Spleen (tissue), 11 donors: ENCODE data around the gene THUMPD1. TPM values are rescaled to one million over a fixed set of nuclear protein-coding genes. Genes with fewer than 3 reads are reported as not detected.

Experiments
- DNase-seq: peaks from one replicate; pipeline ENCODE4 v3.0.0-alpha.2; 2020
- H3K27ac ChIP-seq, 8 donors: fragments of 200-600 bp; sonication (generic) in 7 of 8; 1 replicate in 4 of 8; 2 replicates in 4 of 8; pipeline versions ENCODE4 v1.5.0 to v1.8.0; 2016 to 2021; ENCODE audit warnings: inconsistent platforms in 4 of 8, mild to moderate bottlenecking in 4 of 8, moderate library complexity in 1 of 8
- H3K27me3 ChIP-seq, 7 donors: fragments of 200-600 bp; sonication (generic) in 6 of 7; replicated peaks in 1 of 7; 1 replicate in 4 of 7; 2 replicates in 3 of 7; pipeline versions ENCODE4 v1.5.0 to v1.8.0; 2016 to 2021; ENCODE audit warnings: inconsistent platforms in 3 of 7, mild to moderate bottlenecking in 1 of 7
- H3K36me3 ChIP-seq, 6 donors: fragments of 200-600 bp; sonication (generic) in 5 of 6; 1 replicate in 4 of 6; 2 replicates in 2 of 6; pipeline versions ENCODE4 v1.5.0 to v1.8.0; 2016 to 2021; ENCODE audit warnings: inconsistent platforms in 2 of 6
- H3K4me1 ChIP-seq, 6 donors: fragments of 200-600 bp; sonication (generic) in 5 of 6; 1 replicate in 3 of 6; 2 replicates in 3 of 6; pipeline versions ENCODE4 v1.5.0 to v1.8.0; 2016 to 2021; ENCODE audit warnings: inconsistent platforms in 3 of 6
- H3K4me3 ChIP-seq, 8 donors: fragments of 200-600 bp; sonication (generic) in 7 of 8; 1 replicate in 4 of 8; 2 replicates in 4 of 8; pipeline versions ENCODE4 v1.5.0 to v1.8.0; 2016 to 2021; ENCODE audit warnings: inconsistent platforms in 4 of 8, mild to moderate bottlenecking in 4 of 8, moderate library complexity in 2 of 8
- H3K9me3 ChIP-seq, 8 donors: fragments of 200-600 bp; sonication (generic) in 7 of 8; 1 replicate in 4 of 8; 2 replicates in 4 of 8; pipeline versions ENCODE4 v1.5.0 to v1.8.0; 2016 to 2021; ENCODE audit warnings: inconsistent platforms in 4 of 8
- CTCF ChIP-seq, 11 experiments: fragments of 200-600 bp in 7 of 11; fragments of 450-650 bp in 4 of 11; sonication (generic) in 4 of 11; IDR thresholded peaks in 8 of 11; conservative IDR thresholded peaks in 3 of 11; 1 replicate in 7 of 11; 2 replicates in 4 of 11; pipeline versions ENCODE4 v1.4.0 to v1.8.0; 2016 to 2021; ENCODE audit warnings: antibody characterized with exemption in 11 of 11, inconsistent platforms in 4 of 11, mild to moderate bottlenecking in 1 of 11
- POLR2A ChIP-seq, 3 donors: fragments of 450-650 bp; IDR thresholded peaks; one replicate each; pipeline ENCODE4 v1.5.1; 2017; ENCODE audit warnings: antibody characterized with exemption in 3 of 3, mild to moderate bottlenecking in 1 of 3
- POLR2AphosphoS5 ChIP-seq, 3 donors: sonication (generic); formaldehyde crosslinking; IDR thresholded peaks; one replicate each; pipeline ENCODE4 v1.5.1; 2017; ENCODE audit warnings: antibody characterized with exemption in 3 of 3
- WGBS, 5 donors: extraction: QIAGEN DNeasy Blood & Tissue Kit in 3 of 5; methylation state at CpG; one replicate each; pipeline versions ENCODE4 v1.1.5 to v1.1.7; 2013 to 2018; 5-methylcytosine and 5-hydroxymethylcytosine counted together
- intact Hi-C: fragments of 100-400 bp; cut with DNase I; formaldehyde crosslinking; loops from one replicate; pipeline ENCODE4 v1.15.0; 2023; ENCODE audit warnings: low total_unique reads
- polyA plus RNA-seq, 3 donors: library from polyadenylated mRNA; stranded (reverse); fragments of 200-250 nt; gene quantifications; one replicate each; pipeline ENCODE4 v1.2.1, GENCODE V29; 2013
- total RNA-seq, 7 donors: library from RNA; depleted of rRNA in 3 of 7; stranded (reverse); fragments of >200 nt in 3 of 7; fragmentation: NEBNext Ultra II Directional in 4 of 7; extraction: Animal tissue kit (Norgen Biotek cat#: 25700) in 4 of 7; gene quantifications; one replicate each; pipeline versions ENCODE4 v1.1.0 to v1.2.1, GENCODE V29; 2016 to 2021
- donor health status: healthy with polysubstance abuse.
- donor health status: DM: no; HTN: no; CAD: no; lungs with moderate emphysema.
- donor health status: DM: no; HTN: no; CAD: no.
- donor health status: Bipolar disorder and iron deficiency.
- donor health status: healthy.
- donor health status: DM: no; HTN: no; CAD: no.
- donor health status: DM: yes; HTN: yes; CAD: no.

The THUMPD1 gene
- total and polyA plus RNA-seq, 10 donors = 17.1 to 63.1 (median 37.0) TPM

DNA sequence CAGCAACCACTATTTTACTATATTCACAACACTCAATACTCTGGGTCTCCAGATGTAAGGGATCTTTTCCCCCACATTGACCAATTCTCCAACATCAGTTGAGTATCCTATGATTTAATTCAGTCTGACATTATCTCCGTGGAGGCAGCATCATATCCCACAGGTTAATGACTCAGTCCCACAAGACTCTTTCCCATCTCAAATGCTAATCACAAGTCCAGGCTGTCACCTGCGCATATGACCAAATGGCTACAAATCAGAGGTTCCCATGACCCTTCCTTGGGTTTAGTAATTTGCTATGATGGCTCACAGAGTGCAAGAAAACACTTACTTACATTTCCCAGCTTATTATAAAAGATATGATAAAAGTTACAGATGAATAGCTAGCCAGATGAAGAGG, 40.9 kb upstream of the THUMPD1 start:
- 79 to 99% (median 96%) methylated on average over 2 of the region's 2 CpGs for WGBS, 5 donors
- no peak overlapping the region for H3K4me3 ChIP-seq
- no peak for TF ChIP-seq POLR2AphosphoS5 (IDR thresholded peaks at IDR 0.05)
- TF ChIP-seq POLR2A (IDR thresholded peaks at IDR 0.05) = no peak
- TF ChIP-seq CTCF (IDR thresholded peaks at IDR 0.05 in 8 of 11, conservative IDR thresholded peaks at IDR 0.05 in 3 of 11) = no peak
- no peak for DNase-seq
- no peak overlapping the region for H3K27ac ChIP-seq
- H3K27me3 ChIP-seq = no peaks in the 10 kb centered on the region
- H3K9me3 ChIP-seq = peaks cover 0 to 5% (median 0%) of the 10 kb centered on the region in 8 donors
- peaks cover 0 to 23% (median 0%) of the 10 kb centered on the region in 6 donors for H3K36me3 ChIP-seq
- intact Hi-C loops = no loop called here
- no peaks in the 10 kb centered on the region for H3K4me1 ChIP-seq

- Histone ChIP-seq H3K27ac (no peak overlapping the region), H3K9me3 (peaks cover 0 to 5% (median 0%) of the 10 kb centered on the region in 8 donors), H3K27me3 (no peaks in the 10 kb centered on the region), H3K36me3 (peaks cover 0 to 24% (median 0%) of the 10 kb centered on the region in 6 donors), H3K4me1 (no peaks in the 10 kb centered on the region), H3K4me3 (no peak overlapping the region)
- 59 to 85% (median 82%) methylated on average over 1 of the region's 1 CpG for WGBS, 5 donors
- intact Hi-C loops = no loop called here
- no peak for DNase-seq
- no peak for TF ChIP-seq POLR2AphosphoS5 (IDR thresholded peaks at IDR 0.05)
Measured at GRCh38 chr16:20781697-20782096, 40.1 kb upstream of the THUMPD1 start.

- Histone ChIP-seq H3K27ac (no peak overlapping the region), H3K9me3 (no peaks in the 10 kb centered on the region), H3K27me3 (no peaks in the 10 kb centered on the region), H3K36me3 (peaks cover 0 to 18% (median 0%) of the 10 kb centered on the region in 6 donors), H3K4me3 (no peak overlapping the region), H3K4me1 (no peaks in the 10 kb centered on the region)
- TF ChIP-seq POLR2A (IDR thresholded peaks at IDR 0.05) (no peak), POLR2AphosphoS5 (IDR thresholded peaks at IDR 0.05) (no peak), CTCF (IDR thresholded peaks at IDR 0.05 in 8 of 11, conservative IDR thresholded peaks at IDR 0.05 in 3 of 11) (peak in 10 of 11 experiments; percentile 12 to 60 (median 40))
- intact Hi-C loops = no loop called here
- peak; percentile 76 for DNase-seq
- 80 to 96% (median 88%) methylated on average over 4 to 7 of the region's 7 CpGs for WGBS, 5 donors
Measured at GRCh38 chr16:20774703-20775362, 33.2 kb upstream of the THUMPD1 start.

DNA sequence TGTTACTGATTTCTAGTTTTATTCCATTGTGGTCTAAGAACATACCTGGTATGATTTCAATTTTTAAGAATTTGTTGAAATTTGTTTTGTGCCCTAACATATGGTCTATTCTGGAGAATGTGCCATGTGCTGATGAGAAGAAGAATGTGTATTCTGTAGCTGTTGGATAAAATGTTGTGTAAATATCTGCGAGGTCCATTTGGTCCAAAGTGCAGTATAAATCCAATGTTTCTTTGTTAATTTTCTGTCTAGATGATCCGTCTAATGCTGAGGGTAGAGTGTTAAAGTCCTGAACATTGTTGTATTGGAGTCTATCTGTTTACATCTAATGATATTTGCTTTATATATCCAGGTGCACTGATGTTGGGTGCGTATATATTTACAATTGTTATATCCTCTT, 32.1 kb upstream of the THUMPD1 start:
- WGBS, 5 donors = 90 to 96% (median 93%) methylated on average over 3 of the region's 3 CpGs
- Histone ChIP-seq H3K4me1 (no peaks in the 10 kb centered on the region), H3K27ac (no peak overlapping the region), H3K4me3 (no peak overlapping the region), H3K27me3 (no peaks in the 10 kb centered on the region), H3K36me3 (peaks cover 0 to 13% (median 0%) of the 10 kb centered on the region in 6 donors), H3K9me3 (no peaks in the 10 kb centered on the region)
- no peak for DNase-seq
- intact Hi-C loops = no loop called here
- TF ChIP-seq POLR2AphosphoS5 (IDR thresholded peaks at IDR 0.05) = no peak
- no peak for TF ChIP-seq CTCF (IDR thresholded peaks at IDR 0.05 in 8 of 11, conservative IDR thresholded peaks at IDR 0.05 in 3 of 11)
- no peak for TF ChIP-seq POLR2A (IDR thresholded peaks at IDR 0.05)
